ENCODE results near the gene BOD1L1. TPM values are rescaled to one million over a fixed set of nuclear protein-coding genes. Genes with fewer than 3 reads are reported as not detected.

The BOD1L1 gene
- 8.4 and 10.9 TPM in 2 replicates for total RNA-seq (2014; rRNA removed; shearing (Covaris generic))

DNA sequence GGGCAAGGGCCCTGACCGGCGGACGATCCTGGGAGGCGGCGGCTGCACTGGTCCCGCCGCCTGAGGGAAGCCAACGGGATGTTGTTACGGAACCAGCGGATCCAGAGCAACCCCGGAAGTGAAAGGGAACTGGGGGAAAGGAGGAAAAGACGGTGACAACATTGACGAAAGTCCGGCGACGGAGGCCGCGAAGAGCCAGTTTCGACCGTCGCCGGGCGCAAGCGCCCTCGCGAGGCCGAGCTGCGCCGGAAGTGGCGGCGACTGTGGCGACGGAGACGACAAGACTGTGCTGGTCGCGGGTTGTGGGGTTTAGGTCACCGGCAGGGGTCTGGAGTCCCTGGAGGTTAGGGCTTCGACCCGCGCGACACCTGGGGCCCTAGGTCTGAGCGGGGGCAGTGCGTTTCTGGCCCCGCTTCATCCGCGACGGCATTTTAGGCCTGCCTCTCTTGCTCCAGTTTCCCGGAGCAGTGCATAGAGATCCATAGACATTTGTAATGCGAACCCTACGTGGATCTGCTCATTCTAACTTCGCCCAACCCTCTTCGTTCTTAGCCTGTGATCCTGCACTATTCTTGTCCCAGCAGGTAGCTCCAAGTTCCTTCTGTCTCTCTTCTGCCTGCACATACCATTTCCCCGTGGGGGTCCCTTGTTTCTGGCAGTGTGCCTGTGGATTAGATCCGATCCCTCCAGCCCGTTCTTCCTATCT is at the start of gene BOD1L1:
Gene BOD1L1, minus strand, starts transcription at position 120 of the 706 bp plus-strand sequence. CDS start 138 bp downstream, outside the sequence.
- peak; percentile 88 for DNase-seq (ENCODE audit: low read depth)

DNA sequence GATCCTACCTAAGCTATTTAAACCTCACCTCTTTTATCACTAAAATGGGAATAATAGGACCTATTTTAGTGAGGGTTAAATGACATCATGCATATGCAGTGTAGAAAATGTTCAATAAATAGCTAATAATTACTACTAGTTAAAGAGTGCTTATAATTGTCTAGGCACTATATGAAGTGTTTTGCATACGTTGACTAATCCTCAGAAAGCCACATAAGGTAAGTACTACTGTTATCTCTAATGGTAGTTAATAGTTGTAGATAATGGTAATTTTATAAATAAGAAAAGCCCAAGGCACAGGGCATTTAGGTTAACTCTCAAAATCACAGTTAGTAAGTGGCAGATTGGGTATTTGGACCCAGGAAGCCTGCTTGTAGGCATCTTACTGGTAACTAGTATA is 47.4 kb upstream of the BOD1L1 start:
- no peak for DNase-seq (ENCODE audit: low read depth)

DNA sequence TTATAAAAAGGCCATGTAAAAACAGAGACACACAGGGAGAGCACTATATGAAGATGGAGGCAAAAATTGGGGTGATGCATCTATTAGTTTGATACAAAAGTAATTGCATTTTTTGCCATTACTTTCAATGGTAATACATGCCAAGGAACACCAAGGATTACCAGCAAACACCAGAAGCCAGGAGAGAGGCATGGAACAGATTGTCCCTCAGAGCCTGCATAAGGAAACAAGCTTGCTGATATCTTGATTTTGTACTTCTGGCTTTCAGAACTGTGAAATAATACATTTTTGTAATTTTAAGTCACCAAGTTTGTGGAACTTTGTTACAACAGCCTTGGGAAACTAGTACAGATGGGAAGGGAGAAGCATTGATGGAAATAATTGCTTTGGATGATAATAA is 45.6 kb upstream of the BOD1L1 start:
- no peak for DNase-seq (ENCODE audit: low read depth)

DNA sequence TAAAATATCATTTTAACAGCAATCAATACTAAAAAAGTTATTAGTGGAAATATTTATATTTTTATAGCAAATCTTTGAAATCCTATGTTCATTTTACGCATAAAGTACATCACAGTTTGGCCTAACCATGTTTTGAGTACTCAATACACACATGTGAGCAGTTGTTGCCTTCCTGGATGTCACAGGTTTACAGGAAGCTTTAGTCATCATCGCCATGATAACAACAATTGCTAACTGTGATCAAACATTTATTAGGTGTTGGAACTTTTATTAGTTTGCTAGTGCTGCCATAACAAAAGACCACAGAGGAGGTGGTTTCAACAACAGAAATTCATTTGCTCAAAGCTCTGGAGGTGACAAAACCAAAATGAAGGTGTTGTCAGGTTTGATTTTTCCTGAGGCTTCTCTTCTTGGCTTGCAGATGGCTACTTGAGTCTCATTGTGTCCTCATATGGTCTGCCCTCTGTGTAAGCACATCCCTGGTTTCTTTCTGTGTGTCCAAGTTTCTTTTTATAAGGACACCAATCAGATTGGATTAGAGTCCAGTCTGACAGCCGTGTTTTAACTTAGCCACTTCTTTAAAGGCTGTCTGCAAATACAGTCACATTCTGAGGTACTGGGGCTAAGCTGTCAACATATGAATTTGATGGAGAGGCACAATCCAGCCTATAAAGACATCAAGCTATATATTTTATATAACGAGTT is 43.1 kb upstream of the BOD1L1 start:
- DNase-seq (ENCODE audit: low read depth) = no peak

DNA sequence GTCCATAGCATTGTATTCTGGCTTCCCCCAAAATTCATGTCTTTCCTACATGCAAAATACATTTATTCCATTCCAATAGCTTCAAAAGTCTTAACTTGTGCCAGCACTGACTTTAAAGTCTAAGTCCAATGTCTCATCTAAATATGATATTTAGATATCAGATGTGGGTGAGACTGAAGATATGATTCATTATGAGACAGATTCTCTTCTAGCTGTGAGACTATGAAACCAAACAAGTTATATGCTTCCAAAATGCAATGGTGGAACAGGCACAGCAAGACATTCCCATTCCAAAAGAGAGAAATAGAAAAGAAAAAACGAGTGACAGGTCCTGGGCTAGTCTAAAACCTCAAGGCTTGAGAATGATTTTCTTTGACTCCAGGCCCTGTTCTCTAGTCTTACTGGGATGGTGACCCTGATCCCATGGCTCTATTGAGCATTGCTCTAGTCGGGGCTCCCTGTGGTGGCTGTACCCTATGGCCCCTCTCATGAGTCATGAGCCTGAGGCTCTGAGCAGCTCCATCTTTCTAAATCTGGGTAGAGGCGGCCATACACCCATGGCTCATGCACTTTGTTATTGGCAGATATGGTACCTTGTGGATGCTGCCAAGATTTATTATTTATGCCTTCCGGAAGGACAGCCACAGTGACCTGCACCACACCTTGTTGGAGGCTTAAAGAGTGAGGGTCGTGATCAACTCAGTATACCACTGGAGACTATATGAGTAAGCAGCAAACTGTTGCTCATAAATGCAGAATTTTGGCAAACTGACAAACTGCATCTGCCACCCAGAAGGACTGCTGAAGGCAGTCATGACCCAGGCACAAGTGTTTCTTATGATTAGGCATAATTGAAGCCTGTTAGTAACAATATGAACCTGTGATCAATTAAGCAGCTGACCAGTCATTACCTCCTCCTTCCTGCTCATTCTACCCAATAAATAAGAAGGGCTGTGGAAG is 38.5 kb upstream of the BOD1L1 start:
- peak; percentile 64 for DNase-seq (ENCODE audit: low read depth)

DNA sequence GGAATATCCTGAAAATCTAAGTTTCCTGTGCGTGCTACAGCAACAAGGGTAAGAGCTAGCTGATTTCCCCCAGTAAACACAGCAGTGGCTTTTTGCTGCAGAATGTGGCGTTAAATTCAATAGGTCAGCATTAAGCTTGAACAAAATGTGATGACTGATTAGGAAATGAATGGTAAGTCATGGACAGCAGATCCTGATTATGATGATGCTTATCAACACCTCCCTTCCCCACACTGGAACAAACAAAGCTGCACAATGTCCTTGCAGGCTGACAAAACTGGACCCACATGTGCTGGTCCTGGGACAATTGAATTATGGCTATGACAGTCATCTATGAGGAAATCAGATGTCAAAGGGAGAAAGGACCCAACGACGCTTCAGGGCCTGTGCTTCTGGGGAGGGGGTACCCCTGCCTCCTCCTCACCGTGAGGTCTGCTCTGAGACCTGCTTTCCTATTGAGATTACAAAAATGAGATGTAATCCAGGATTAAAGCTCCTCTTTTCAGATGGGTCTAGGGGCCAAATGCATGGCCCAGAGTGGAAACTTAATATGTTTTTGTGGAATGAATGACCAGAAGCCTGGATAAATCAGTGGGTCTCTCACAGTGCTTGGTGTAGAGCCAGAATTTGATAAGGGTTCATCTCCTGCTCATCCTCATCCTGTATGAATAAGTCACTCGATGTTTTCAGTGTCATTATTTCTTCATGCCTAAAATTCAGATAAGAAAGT is 32.0 kb upstream of the BOD1L1 start:
- no peak for DNase-seq (ENCODE audit: low read depth)

DNA sequence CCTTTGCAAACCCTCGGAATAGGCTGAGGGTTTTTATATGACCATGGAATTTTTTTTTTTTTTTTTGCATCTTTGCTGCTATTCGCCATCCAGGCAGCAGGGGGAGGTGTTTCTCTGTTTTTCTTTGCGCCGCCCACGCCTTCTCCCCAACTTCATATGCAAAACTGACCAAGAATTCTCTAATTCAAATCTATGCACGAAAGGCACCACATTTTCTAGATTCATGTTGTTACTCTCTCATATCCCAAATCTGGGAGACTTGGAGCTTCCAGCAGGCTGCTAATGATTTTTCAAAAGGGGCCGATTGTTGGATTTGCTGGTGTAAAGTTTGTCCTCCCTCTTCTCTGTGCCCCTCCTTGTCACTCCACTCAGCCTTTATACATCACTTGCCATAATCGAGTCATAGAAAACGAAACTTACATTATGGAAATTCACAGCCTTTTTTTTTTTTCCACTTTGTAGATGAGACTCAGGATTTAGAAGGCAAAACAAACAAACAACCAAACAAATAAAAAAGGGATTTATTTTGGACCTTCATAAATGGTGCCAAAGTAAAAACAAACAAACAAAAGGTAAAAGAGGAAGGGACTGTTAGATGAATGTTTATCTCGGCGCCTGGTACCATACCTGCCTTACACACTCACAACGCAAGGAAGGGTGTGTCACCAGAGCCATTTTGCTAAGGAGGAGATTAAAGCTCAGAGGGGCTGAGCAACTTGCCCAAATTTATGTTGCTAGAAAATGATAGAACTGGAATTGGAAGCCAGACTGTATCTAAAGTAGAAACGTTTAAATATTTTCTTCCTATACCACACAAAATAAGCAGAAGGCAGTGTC is 29.3 kb upstream of the BOD1L1 start:
- DNase-seq (ENCODE audit: low read depth) = peak; percentile 77

DNA sequence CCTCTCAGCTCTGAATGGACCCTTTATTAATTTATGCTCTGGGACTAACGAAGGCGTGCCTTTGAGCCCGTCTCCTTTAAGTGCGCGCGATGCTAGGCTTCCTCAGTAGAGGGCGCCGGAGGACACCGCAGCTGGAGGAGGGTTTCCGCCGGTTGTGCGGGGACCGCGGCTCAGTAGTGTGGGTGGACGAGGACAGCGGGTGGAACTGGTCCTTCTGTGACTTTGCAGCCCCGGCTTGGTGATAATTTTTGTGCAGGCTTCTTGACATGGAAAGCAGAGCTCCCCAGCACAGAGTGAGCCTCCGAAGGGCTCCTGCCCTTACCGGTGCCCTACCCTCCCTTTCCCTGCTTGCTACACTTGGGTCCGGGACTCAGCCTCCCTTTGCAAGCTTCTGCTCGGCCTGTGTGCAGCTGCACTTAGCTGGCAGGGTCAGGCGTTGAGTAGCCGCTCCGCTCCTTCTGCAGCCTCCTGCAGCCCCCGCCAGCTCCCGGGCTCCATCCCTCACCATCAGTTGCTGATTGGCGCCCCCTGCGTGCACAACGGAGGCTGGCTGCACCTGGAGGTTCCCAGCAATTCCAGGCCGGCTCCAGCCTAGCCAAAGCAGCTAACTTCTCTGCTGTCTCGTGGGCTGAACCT is 26.8 kb upstream of the BOD1L1 start:
- peak; percentile 70 for DNase-seq (ENCODE audit: low read depth)

DNA sequence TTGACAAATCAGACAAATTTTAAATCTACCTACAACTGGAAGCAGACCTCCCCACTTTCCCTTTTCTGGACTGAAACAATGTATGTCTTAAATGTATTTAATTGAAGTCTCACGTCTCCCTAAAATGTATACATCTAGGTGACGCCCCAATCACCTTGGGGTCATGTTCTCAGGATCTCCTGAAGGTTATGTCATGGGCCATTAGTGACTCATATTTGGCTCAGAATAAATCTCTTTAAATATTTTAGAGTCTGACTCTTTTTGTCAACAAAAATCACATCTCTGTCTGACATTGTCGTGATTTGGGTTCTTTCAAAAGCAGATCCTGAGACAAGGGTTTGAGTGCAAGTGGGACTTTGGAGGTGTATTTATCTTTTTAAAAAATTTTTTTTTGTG is 26.2 kb upstream of the BOD1L1 start:
- DNase-seq (ENCODE audit: low read depth) = no peak

DNA sequence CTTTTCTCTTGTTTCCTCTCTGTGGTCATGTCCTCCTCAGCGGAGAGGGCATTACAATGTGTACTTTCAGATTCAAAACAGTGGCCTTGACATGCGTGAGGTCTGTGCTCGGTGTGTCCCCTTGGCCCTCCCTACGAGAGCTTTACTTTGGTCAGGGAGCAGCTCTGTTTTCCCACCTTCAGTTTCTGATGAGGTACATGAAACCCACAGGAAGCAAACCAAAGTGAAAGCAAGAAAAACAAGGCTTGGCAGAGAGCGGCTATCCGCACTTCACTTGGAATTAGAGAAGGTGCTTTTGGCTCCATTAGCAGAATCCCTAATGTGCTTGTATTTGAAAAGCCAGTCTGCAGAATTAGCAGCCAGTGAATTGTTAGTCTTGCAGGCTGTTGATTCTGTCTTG is 19.5 kb upstream of the BOD1L1 start:
- DNase-seq (ENCODE audit: low read depth) = no peak

DNA sequence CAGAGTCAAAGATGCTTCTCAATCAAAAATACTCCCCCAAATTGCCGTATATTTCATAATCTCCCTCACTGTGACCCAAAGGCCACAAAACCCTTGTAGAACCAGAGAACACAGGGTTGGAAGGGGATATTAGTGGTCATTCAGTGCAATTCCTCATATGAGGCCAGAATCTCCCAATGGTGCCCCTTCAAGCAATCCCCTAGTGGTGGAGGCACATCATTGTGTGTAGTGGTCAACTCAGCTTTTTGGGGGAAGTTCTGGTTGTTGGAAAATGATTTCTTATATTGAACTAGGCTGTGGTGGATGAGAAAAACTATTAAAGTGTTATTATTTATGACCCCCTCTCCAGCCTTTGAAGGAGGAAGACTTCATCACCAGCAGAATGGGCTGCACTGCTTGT is 17.6 kb upstream of the BOD1L1 start:
- DNase-seq (ENCODE audit: low read depth) = no peak

DNA sequence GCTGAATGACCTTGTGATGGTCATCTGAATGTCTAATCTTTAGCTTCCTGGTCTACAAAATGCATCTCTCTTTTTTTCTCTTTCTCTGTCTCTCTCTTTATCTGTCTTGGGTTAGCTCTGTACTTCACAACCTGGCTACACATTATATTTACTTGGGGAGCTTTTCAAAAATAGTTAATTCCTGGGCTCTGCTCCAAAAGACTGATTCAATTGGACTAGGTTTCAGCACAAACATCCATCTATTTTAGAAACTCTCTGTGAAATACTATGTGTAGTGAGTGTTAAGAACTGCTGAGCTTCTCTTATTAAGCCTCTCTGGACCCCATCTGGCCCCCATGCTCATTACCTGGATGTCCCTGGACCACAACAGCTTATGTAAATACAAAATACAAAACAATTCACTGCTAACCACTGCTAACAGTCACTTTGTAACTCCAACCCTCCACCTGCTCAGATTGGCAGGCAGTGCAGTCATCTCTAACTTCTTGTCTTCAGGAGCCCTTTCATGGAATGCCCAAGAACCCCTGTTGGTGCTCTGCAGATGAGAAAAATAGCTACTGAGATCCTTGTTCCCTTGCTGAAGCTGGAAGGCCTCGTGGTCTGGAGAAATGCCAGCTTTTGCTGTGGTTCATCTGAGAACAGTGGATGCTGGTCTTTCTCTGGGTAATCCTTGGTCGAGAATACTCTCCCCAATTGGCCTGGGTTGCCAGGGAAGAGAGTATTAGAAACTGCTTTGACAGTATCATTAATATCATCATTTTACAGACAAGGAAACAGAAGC is 14.8 kb upstream of the BOD1L1 start:
- DNase-seq (ENCODE audit: low read depth) = peak; percentile 54

DNA sequence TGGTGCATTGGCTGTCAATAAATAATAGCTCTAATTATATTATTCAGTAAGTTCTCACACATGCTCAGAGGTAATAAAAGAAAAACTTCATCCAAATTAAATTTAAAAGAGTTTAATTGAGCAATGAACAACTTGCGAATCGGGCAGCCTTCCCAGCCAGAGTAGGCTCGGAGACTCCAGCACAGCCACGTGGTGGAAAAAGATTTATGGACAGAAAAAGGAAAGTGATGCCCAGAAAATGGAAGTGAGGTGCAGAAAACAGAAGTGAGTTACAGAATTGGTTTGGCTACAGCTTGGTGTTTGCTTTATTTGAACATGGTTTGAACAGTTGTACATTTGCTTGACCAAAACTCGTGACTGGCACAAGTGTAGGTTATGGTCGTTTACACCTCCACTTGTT is 13.6 kb upstream of the BOD1L1 start:
- DNase-seq (ENCODE audit: low read depth) = no peak

DNA sequence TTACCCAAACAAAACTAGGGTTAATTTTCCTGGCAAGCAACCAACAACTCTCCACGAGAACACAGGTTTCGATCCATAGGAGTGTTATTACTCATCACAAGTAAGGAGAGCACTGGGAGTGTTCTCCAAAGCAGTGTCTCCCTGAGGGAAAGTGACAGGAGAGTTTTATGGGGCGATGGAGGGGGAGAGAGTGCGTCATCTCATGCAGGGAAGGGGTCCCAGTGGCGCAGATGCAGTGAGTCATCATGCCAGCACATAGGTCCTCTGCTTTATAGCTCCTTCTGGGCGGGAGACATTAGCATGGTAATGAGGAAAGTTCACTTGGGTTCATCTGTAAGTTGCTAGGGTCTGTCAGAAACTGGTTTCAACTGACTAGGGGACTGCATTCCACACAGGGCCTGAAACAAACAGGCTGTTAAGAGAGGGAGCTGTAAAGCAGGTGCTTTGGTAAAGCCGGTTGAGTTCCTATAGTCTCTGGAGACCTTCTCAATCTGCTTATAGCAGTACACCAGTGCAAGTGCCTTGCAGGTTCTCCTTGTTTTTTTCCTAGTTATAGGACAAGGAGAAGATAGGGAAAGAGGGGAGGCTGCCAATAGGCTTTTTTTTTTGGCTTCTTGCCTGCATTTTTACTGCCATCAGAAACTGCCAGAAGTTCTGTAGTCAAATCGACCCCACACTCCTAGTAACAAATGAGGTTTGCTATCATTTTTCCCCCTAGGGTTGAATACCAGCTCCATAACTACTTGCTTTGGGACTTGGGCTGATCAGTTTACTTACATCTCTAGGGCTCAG is 12.8 kb upstream of the BOD1L1 start:
- DNase-seq (ENCODE audit: low read depth) = peak; percentile 87

DNA sequence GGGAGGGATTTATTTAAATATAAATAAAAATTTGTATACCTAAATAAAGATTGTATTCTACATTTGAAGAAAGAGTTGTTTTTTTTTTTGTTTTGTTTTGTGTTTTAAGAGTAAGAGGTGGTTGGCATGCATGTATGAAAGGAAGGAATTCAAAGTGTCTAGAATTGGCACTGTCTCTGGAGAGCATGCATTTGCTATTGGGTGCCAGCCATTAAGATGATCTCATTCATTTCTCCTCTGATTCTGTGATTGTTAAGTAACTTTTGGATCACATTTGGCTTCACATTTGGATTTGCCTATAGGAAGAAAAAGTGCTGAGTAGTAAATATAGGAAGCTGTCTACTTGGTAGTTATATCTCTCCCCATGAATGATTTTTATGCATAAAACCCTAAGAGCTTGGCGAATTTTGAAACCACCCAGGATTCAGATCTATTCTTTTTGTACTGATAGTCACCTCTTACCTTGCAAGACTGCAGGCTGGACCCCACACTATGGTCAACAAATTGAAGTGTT is 7.8 kb upstream of the BOD1L1 start:
- no peak for DNase-seq (ENCODE audit: low read depth)

DNA sequence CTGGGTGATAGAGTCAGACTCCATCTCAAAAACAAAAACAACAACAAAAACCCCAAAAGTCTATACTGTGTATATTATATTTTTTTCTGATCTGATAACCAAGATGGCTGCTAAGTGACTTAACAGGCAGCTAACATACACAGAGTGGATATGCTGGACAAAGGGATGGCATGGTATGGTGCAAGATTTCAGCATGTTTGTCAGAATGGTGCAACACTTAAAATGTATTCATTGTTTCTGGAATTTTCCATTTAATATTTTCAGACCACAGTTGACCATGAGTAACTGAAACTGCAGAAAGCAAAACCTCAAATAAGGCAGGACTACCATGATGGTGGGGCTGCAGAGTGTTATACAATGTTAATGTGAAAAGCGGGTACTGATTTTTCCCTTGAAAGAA is 6.1 kb upstream of the BOD1L1 start:
- DNase-seq (ENCODE audit: low read depth) = no peak

DNA sequence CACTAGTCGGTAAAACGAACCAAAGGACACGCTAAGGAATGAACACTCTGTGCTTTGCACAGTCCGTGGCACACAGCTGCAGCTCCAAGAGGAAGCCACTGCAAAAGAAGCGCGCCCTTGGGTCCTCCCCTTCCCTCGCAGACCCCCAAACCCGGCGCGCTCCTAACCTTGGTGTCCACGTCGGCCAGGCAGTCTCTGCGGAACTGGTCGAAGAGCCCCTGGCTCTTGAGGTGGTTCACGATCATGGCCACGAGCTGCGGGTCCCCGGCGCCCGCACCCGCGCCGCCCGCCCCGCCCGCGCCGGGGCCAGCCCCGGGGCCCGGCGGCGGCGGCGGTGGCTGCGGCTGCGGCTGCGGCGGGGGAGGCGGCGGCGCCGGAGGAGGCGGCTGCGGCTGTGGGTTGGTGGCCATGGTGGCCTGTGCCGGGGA is 333 bp downstream of the BOD1L1 start:
- DNase-seq (ENCODE audit: low read depth) = no peak

DNA sequence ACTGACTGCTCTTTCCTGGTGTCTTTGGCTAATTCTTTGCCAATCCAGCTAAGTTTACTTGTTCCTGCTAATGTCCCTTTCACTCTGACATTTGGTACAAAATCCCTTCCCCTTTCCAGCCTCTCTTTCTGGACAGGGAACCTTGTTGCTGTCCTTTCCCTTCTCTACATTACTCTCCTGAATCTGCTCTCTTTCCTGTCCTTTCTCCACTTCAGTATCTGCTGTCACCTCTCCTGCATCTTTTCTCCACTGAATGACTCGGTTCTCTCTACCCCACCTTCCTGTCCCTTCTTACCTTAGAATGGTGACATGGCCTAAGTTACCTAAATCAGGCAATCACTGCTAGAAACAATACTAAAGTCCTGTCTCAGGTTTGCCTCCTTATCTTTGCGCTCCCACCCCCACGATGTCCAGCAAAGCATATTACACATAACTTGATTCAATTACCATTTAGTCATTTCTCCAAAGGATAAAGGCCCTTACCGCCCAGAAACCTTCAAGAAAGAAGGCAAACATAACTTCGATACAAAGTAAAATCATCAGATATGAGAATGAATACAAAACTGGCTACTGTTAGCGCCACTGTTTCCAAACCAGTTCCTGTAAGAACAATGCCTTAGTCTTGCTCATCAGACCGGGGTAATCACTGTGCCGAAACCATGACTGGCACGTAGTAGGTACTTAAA is 890 bp downstream of the BOD1L1 start:
- DNase-seq (ENCODE audit: low read depth) = no peak
